Activated effector memory CD4-positive, alpha-beta T cell treated with anti-CD3 and anti-CD28 coated beads, Interleukin-2, amount 50 U/mL, for 16 hours (primary cell): ENCODE data around the gene HIPK1.

Experiments
- DNase-seq: peaks from one replicate; pipeline ENCODE4 v3.0.0-alpha.2; 2020

Gene HIPK1

GRCh38 chr1:114021665-114022099 lies 92.6 kb downstream of the HIPK1 start:
- no peak for DNase-seq

GRCh38 chr1:114022877-114023276 lies 93.8 kb downstream of the HIPK1 start:
- no peak for DNase-seq

GRCh38 chr1:114023377-114023776 lies 94.3 kb downstream of the HIPK1 start:
- DNase-seq: no peak

GRCh38 chr1:114024049-114024448 lies 94.9 kb downstream of the HIPK1 start:
- no peak for DNase-seq

GRCh38 chr1:114025609-114026401 lies 96.7 kb downstream of the HIPK1 start:
- no peak for DNase-seq

- no peak for DNase-seq
These were observed 97.7 kb downstream of the HIPK1 start for GRCh38 chr1:114026797-114027196.
